OCI-LY3 (cell line): ENCODE measurements around the gene ZC3H12C.

Experiments used
- EZH2phosphoT487 ChIP-seq: fragments of 200-600 bp; shearing (Covaris generic); IDR thresholded peaks from 2 replicates; pipeline ENCODE4 v1.6.1; 2018; ENCODE audit warnings: antibody characterized with exemption, mixed run types, low read depth
- TF ChIP-seq, protein P1 (sequence below): fragments of 200-600, 300-600 bp; sonication (generic); IDR thresholded peaks from 2 replicates; pipeline ENCODE4 v1.5.1; 2014; ENCODE audit warnings: antibody characterized with exemption, low read length, low read depth

DNA sequence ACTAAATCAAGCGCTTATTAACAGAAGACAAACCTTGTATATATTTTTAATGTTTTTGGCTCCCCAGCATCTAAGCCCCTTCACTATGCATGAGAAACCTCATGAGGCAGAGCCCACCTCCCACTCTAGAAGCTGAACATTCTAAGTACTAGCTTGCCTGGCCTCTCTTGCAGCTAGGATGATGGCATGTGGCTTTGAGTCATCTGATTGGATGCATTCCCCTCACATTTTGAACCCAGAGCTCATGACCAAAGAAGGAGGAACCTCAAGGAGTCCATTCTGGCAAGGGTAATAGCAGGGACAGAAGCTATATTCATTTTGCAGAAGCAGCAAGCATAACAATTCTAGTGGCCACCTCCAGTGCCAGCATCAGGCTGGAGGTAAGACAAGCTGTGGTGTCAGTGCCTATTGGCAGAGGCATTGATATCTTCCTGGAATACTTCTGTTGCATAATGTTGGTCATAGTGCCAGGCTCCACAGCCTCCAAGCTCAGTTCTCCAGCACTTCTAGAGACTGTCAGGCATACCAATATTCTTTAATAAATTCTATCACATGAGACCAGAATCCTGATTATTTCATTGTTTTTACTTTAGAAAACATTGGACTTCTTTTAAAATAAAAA is 14.2 kb upstream of the ZC3H12C start:
- TF ChIP-seq, protein P1, sequence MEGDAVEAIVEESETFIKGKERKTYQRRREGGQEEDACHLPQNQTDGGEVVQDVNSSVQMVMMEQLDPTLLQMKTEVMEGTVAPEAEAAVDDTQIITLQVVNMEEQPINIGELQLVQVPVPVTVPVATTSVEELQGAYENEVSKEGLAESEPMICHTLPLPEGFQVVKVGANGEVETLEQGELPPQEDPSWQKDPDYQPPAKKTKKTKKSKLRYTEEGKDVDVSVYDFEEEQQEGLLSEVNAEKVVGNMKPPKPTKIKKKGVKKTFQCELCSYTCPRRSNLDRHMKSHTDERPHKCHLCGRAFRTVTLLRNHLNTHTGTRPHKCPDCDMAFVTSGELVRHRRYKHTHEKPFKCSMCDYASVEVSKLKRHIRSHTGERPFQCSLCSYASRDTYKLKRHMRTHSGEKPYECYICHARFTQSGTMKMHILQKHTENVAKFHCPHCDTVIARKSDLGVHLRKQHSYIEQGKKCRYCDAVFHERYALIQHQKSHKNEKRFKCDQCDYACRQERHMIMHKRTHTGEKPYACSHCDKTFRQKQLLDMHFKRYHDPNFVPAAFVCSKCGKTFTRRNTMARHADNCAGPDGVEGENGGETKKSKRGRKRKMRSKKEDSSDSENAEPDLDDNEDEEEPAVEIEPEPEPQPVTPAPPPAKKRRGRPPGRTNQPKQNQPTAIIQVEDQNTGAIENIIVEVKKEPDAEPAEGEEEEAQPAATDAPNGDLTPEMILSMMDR: no peak
- TF ChIP-seq EZH2phosphoT487: no peak
